ENCODE results near the gene GGT7.
"Not testable (repeated sequence)": the region's sequence is repeated elsewhere in the genome, so short reads cannot be mapped to it uniquely, and the experiment has no call there.

The GGT7 gene

DNA sequence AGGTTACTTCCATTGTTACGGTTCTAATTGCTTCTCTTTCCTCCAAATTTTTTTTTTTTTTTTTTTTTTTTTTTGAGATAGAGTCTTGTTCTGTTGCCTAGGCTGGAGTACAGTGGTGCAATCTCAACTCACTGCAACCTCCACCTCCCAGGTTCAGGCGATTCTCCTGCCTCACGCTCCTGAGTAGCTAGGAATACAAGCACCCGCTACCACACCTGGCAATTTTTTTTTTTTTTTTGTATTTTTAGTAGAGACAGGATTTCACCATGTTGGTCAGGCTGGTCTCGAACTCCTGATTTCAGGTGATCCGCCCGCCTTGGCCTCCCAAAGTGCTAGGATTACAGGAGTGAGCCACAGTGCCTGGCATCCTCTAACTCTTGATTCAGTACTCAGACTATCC is 8.3 kb upstream of the GGT7 start:
- DNase-seq: not testable (repeated sequence)

DNA sequence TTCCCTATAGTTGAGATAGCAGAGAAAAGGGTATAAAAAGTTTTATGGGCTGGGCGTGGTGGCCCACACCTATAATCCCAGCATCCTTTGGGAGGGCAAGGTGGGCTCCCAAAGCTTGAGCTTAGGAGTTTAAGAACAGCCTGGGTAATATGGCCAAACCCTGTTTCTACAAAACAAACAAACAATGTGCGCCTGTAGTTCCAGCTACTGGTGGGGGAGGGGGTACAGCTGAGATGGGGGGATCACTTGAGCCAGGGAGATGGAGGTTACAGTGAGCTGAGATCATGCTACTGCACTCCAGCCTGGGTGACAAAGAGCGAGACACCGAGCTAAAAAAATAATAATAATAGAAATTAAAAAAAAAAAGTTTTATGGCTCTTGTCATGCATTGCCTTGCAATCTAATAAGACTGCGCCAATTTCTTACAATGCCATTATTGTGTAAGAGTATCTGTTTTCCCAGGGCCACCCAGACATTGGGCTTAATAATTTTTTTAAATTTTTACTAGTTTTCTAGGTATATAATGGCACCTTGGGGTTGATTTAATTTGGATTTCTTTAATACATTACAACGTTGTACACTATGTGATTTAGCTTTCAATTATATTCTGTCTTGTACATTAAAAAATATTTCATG is 7.7 kb upstream of the GGT7 start:
- DNase-seq: no peak

DNA sequence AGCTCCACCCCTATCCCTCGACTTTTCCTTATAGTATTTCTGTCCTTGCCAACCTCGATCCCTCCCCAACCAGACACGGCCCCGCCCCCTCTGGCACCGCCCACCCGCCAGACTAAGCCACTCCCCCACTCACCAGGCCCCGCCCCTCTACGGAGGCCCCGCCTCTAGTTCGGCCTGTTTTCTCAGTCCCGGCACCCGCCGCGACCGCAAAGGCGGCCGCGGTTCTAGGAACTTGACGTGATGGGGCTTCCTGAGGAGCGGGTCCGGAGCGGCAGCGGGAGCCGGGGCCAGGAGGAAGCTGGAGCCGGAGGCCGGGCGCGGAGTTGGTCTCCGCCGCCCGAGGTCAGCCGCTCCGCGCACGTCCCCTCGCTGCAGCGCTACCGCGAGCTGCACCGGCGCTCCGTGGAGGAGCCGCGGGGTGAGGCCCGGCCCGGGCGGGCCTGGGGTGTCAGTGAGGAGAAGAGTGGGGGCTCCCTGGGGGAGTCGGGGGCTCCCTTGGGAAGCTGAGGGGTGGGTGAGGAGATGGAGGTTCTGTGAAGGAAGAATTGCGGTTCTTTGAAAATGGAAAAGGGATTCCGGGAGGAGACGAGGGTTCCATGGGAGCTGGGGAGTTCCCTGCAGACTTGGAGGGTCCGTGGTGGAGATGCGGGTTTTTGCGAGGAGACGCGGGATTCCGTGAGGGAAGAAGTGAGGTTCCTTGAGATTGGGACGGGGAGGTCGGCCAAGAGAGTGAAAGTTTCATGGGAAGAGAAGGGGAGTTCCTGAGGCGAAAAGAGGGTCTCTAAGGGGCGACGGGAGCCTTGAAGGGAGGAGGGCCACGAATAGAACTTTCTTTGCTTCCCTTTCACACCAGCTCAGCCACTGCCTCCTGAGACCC is 4.0 kb upstream of the GGT7 start, which contains the start of gene ACSS2:
TSS of gene ACSS2 (plus strand) at position 207 of the 877 bp plus-strand sequence. CDS start at position 241, 34 bp downstream.
- DNase-seq: peak; percentile 92

DNA sequence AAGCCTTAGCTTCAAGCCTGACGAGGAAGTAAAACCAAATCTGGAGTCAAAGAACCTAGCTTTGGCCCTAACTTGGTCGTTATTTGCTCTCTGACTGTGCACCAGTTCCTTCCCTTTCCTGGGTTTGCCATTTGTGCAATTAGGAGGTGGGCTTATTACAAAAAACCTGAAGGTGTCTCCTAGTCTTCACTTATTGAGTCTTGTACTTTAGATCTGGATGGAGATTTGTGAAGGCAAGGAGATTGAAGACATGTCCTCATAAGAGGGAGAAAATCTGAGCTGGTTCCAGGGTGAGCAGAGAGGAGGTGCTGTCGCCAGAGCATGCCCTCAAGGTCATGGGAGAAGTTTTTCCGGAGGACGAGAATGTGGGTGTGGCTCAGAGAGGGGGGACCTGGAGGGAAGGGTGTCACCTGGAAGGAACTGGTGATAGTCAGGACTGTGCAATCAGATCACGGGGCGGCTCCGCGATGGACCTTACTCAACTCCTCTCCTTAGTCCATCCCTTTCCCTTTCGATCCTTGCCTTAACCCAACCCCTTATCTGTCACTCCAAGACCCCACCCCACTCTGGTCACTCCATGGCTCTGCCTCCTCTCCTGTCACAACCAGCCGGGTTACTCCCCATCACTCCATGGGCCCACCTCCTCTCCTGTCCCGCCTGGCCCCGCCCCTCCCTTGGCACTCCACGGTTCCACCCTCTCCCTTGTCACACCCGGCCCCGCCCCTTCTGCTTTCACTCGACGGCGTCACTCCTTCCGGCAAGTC is 3.2 kb upstream of the GGT7 start:
- DNase-seq: no peak

DNA sequence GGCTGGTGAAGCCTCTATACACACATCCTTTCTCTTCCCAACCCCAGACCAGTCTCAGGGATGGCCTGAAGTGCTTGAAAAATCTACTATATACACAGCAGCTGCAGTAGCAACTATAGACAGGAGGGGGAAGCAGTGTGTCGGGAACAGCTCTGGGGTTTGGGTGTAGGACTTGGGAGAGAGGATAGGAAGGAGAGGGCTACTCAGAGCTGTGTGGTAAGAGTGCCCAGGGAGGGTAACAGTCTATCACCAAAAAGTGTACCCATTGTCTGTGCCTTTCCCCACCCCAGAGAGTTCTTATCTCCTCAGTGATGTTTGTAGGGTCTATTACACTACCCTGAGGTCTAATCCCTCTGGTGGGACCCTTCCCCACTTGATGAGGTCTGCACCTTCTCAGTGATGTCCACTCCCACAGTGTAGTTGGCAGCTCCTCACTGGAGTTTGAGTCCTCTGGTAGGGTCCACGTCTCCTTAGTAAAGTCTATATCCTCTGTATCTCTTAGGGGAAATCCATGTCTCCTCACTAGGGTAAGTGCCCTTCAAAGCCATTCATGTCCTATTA is 1.5 kb upstream of the GGT7 start:
- peak; percentile 48 for DNase-seq

DNA sequence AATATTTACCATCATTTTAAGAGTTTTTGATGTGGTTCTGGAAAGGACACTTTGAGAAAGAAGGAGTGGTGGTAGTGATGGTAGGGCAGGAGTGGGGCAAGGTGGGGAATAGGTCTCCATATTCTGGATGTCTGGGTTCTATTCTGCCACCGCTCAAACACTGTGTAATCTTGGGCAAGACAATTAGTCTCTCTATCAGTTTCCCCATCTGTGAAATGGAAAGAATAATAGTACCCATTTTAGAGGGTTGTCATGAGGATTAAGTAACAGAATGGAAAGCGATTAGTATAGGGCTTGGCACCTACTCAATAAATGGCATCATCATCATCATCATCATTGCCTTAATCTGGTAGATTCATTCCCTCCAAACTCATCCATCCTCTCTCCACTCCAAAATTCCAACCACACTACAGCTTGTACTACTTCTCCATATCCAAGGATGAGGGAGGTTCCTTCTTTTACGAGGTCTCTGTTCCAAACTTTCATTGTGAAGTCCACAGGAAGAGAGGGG is 982 bp upstream of the GGT7 start:
- DNase-seq: no peak

DNA sequence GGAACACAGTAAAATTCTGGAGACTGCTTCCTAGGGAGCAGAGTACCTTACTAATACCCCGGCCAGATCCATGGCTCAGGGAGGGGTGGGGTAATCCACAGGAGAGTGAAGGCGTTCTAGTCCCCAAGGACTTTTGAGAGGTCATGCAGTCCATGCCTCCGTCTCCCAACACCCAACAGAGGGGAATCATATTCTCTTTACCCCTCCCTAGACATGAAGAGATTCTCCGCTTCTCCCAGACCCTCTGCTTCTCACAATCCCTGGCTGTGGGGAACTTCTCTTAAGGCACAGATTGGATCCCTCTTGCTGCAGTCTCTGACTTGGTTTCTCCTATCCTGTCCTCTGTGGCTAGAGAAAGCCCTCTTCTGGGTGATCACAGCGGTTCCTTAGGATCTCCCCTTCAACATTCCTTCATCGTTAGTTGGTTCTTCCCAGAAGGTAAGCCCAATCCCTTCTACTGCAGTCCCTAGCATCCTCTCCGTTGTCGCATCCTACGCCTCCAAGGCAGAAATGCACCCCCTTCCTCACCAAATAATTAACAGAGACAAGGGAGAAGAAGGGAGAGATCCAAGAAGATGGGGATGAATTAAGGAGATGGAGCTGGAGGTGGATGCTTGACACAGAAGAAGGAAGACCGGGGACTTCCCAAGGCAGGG is 562 bp downstream of the GGT7 start:
- DNase-seq: no peak

DNA sequence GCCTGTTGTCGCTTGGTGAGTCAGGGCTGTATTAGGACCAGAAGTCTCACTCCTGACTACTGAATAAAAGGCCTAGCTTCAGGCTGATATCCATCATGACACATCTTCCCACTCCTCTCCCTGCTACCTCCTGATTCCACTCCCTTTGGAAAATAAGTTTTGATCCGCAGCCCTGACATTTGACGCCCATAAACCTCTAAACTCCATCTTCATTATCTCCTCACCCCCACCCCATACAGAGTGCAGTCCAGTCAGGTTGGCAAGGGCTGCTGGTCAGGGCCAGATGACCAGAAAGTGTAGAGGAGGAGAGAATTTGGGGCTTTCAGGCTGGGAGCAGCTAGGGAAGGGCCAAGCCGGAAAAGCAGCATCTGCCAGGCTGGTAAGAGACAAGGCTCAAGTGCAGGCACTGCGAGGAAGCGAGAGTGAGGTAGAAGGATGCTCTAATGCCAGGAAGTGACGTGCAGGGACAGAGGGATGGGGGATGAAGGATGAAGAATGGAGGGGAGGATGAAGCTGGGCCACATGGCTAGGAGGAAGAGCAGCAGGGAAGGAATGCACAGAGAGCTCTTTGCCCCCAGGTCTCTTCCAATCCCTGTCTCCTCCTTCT is 1.2 kb downstream of the GGT7 start:
- no peak for DNase-seq

DNA sequence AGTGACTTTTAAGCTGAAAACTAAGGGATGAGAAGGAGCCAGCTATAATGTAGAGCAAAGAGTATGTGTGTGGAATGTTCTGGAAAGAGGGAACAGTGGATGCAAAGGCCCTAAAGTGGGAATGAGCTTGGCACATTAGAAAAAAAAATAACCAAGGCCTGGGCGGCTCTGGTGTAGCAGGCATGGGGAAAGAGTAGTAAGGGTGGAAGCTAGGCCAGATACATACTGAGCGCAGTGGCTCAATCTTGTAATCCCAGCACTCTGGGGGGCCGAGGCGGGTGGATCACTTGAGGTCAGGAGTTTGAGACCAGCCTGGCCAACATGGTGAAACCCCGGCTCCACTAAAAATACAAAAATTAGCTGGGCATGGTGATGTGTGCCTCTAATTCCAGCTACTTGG is 8.4 kb downstream of the GGT7 start:
- no peak for DNase-seq

DNA sequence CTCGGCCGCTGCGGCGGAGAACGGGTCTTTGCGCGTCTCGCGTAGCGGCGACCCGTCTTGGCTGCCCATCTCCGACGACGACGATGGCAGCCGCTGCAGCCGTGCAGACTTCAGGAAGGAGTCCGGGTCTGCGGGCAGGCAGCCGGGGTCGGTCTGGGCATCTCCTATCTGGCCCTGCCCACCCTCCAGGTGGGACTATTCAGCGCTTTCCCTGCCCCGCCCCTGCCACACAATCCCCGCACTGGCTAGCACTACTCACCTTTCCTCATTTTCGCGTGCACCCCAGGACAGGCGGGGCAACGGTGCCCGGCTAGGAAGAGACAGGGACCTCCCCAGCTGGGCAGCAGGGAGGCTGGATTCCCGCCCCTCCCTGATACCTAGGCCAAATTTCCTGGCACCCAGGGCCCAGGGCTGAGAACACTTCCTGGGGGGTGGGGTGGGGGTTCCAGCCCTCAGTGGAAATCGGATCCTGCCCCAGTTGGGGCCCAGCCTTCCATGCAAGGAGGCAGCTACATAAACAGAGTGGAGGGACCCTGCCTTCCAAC is 9.2 kb downstream of the GGT7 start:
- no peak for DNase-seq

DNA sequence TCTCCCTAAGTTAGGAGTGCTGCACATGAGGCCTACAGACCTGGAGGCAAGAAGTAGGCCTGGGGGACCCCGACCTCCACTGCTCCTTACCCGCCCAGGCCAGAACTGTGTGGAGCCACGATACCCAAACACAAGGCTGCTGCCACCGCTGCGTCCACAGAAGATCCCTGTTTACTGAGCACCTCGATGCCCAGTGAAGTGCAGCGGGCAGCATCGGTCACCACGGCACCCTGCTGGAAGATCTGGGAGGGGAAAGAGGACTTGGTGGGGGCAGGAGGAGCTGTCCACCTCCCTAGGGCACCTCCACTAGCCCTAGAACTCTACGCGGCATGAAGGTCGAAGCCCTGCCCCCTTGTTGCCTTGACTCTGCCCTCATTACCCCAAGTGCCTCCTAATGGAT is 9.9 kb downstream of the GGT7 start:
- DNase-seq: no peak

DNA sequence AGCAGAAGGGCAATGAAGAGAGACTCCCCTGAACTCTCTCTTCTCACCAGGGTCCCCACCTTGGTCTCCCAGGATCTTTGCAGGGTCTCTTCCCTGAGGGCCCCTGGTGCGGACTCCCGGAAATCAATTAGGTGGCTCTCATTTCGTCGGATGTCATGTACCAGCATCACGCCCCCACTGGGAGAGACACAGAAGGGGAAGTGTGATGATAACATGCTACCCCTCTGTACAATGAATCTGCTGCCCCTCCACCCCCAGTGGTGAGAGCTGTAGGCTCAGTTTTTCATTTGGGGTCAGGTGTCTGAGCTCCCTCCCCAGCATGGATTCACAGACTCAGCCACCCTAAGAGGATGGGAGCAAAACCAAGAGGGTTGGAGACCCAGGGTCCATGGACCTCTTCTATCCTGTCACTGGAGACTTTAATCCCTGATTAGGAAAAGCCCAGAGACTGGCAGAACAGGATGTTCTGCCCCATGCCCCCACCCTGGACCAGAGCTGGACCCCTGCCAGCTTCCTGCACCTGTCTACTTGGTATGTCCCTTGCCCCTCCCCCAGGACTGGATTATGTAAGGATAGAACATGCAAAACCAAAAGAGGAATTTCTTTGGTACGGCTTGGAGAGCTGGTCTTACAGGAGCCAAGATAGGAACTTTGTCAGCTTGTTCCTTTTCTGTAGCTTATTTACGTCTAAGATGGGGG is 11.1 kb downstream of the GGT7 start:
- DNase-seq: no peak

DNA sequence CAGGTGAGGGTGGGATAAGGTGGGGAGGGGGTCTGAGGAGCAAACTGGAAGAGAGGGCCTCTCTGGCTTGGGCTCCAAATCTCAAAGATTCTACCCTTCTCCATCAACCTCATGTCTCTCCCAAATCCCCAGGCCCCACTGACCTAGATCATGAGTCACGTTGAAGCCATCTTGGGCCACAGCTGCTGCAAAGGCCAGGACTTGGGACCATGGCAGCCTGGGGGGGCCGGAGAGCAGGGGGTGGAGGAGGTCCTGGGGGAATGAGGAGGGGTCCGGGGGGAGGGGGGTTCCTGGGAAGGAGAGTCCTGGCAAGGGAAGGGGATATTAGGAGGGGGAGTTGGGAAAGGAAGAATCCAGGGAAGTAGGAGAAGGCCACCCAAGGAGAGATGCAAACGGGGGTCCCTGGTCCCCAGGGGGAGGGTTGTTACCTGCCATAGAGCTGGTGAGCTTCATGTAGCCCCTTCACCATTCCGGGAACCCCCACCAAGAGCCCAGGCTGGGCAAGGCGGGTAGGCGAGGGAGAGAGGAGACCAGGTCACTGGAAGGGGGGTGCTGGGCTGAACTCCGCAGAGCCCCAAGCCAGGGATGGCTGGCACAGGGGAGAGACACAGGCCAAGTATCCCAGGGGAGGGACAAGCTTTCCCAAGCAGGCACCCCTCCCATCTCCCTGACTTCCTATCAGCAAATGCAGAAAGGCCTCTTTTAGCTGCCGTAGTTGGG is 12.7 kb downstream of the GGT7 start:
- DNase-seq: no peak

DNA sequence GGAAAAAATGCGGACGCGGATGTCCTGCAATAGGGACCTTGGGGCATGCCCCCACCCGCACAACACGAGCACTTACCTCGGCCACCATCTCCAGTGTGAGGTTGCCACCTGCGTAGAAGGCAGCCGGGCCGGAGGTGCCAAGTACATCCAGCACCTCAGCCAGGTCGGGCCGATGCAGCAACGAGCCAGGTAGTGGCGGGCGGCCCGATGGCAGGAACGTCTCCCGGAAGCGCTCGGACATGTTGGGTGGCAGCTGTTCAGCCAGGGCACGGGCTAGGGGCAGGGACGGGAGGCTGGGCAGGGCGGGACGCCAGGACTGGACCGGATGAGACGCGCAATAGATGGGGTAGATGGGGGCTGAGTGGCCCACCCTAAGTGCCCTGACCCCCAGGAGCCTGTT is 13.3 kb downstream of the GGT7 start:
- no peak for DNase-seq

DNA sequence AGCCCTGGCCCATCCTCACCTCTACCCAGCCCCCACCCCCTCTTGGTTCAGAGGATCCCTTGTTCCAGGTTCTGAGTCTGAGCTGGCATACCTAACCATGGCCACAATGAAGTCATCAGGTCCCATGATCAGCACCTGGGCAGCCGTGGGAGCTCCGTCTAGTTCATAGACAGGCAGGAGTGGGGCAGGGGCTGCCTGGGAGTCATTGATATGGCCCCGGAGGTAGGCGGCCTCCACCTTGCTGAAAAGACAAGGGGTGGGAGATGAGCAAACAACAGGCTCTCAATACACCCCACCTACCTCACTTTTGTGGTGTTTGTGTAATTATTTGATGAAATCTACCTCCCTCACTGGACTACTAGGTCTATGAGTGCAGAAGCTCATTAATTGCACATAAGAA is 20.4 kb downstream of the GGT7 start:
- no peak for DNase-seq

DNA sequence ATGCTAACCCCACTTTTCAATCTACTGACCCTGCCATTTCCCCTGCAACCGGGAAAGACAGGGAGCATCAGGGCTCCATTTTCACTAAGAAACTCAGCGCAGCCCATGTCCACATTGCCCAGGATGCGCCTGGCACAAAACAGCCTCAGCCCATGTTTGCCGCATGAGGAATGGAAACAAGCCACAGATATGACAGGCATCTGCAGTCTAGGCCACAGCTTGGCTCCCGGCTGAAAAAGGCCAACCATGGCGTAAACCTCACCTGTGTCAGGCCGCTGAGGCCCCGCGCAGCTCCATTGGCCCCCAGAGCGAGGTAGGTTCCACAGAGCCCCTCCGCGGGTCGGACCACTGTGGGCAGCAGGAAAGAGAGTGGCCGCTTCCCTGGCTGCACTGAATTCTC is 21.7 kb downstream of the GGT7 start:
- DNase-seq: no peak

DNA sequence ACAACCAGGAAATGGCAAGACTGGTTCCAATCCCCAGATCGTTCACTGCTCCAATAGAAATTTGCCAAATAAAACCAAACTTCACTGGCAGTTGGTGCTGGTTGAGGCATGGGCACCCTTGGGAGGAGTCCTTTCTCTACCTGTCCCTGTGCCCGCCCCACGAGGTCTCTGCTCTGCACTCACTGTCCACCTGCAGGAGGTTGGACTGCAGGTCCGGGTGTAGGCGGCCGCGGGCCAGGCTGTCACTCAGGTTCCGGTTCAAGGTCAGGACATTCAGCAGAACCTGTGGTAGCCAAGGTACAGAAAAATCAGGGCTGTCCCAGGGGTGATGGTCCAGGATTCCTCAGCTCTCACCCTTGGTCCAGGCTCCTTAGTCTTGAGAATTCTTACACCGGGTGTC is 22.9 kb downstream of the GGT7 start:
- DNase-seq: no peak

DNA sequence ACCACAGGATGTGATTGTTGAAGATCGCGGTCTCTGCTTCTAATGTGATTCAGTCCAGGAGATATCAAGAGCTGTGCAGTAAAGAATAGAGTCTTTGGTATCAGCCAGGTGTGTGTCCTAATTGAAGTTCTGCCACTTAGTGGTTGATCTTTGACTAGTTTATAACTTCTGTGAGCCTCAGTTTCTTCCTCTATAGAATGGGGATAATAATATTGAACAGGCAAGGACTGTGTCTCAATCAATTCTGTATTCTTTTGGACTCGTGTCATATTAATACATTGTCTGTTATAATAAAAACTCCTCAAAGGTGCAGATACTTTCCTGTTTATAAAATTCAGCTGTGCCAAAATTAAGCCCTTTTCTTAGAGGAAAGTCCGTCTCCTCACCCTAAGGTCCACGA is 24.1 kb downstream of the GGT7 start:
- no peak for DNase-seq

DNA sequence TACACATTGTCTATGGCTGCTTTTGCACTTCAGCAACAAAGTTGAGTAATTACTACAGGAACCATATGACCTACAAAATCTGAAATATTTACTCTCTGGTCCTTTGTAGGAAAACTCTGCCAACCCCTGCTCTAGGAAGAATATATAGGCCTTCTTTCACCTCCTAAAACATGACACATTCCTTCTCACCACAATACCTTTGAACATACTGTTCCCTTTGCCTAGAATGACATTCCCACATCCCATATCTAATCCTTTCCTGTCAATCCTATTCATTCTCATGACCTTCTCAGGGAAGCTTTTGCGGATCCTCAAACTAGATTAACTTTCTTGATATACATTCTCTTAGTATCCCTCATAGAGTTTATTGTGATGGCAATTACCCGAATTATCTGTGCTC is 29.2 kb downstream of the GGT7 start:
- DNase-seq: no peak

DNA sequence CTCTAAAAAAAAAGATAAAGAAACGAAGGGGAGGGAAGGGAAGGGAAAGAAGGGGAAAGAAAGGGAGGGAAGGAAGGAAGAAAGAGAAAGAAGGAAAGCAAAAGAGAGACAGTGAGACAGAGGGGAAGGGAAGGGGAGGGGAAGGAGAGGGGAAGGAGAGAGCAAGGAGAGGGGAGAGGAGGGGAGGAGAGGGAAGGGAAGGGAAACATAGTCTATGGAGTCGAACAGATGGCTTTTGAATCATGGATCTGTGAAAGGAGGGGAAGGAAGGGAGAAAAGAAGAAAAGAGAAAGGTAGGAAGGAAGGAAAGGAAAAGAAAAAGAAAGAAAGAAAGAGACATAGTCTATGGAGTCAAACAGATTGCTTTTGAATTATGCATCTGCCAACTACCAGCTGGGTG is 30.5 kb downstream of the GGT7 start:
- no peak for DNase-seq
